Endodermal cell (in vitro differentiated cells): ENCODE measurements around the gene ATMIN. TPM values are rescaled to one million over a fixed set of nuclear protein-coding genes. Genes with fewer than 3 reads are reported as not detected.

Source experiments
- DNase-seq: peaks from one replicate; pipeline ENCODE4 v3.0.0-alpha.2; 2017
- H3K27ac ChIP-seq: 2 replicates; pipeline ENCODE4 v1.5.1; 2013; ENCODE audit warnings: mild to moderate bottlenecking, low read depth, low read length, moderate library complexity
- H3K27me3 ChIP-seq: 2 replicates; pipeline ENCODE4 v1.6.1; 2013; ENCODE audit warnings: mild to moderate bottlenecking, low read length, moderate library complexity; ENCODE audit not compliant: insufficient read depth, control insufficient read depth, poor library complexity, severe bottlenecking
- H3K36me3 ChIP-seq: 2 replicates; pipeline ENCODE4 v1.7.0; 2013; ENCODE audit warnings: mild to moderate bottlenecking, low read length, moderate library complexity; ENCODE audit not compliant: control insufficient read depth, insufficient read depth
- H3K4me1 ChIP-seq: one replicate; pipeline ENCODE4 v1.7.0; 2013; ENCODE audit warnings: low read length; ENCODE audit not compliant: control insufficient read depth, insufficient read depth
- H3K4me3 ChIP-seq: 2 replicates; pipeline ENCODE4 v1.5.1; 2013; ENCODE audit warnings: mild to moderate bottlenecking, low read length, moderate library complexity
- H3K9ac ChIP-seq: 2 replicates; pipeline ENCODE4 v1.6.1; 2013; ENCODE audit warnings: mild to moderate bottlenecking, low read length, moderate library complexity; ENCODE audit not compliant: poor library complexity, severe bottlenecking; ENCODE audit errors: extremely low read depth
- H3K9me3 ChIP-seq: 2 replicates; pipeline ENCODE4 v1.6.1; 2013; ENCODE audit warnings: mild to moderate bottlenecking, low read length, moderate library complexity; ENCODE audit not compliant: control insufficient read depth
- H3K27ac Mint-ChIP-seq: 2 replicates; pipeline ENCODE4 v1.8.0; 2020; ENCODE audit warnings: mixed read lengths
- H3K27me3 Mint-ChIP-seq: 2 replicates; pipeline ENCODE4 v1.8.0; 2021; ENCODE audit warnings: mild to moderate bottlenecking, mixed read lengths; ENCODE audit not compliant: insufficient read depth
- H3K36me3 Mint-ChIP-seq: 2 replicates; pipeline ENCODE4 v1.8.0; 2020; ENCODE audit warnings: low read depth, mixed read lengths
- H3K4me1 Mint-ChIP-seq: 2 replicates; pipeline ENCODE4 v1.8.0; 2020; ENCODE audit warnings: mixed read lengths
- H3K4me3 Mint-ChIP-seq: 2 replicates; pipeline ENCODE4 v1.8.0; 2020; ENCODE audit warnings: mild to moderate bottlenecking, moderate library complexity, mixed read lengths
- H3K9me3 Mint-ChIP-seq: 2 replicates; pipeline ENCODE4 v1.8.0; 2020; ENCODE audit warnings: mild to moderate bottlenecking, mixed read lengths
- WGBS, 2 experiments: methylation state at CpG; one replicate each; pipeline versions ENCODE4 v1.1.5 to v1.1.7; 2013; ENCODE audit warnings: missing lambda C conversion rate in 2 of 2, mixed read lengths in 1 of 2; ENCODE audit not compliant: insufficient coverage in 1 of 2, insufficient read length in 1 of 2; 5-methylcytosine and 5-hydroxymethylcytosine counted together
- total RNA-seq, 2 donors: library from RNA; stranded (reverse); fragmentation: NEBNext Ultra II Directional in 1 of 2; extraction: Animal tissue kit (Norgen Biotek cat#: 25700) in 1 of 2; gene quantifications; 2 replicates in 1 of 2; 3 replicates in 1 of 2; pipeline ENCODE4 v1.2.1, GENCODE V29; 2021
- TF ChIP-seq, protein P1 (sequence below): fragments of 200-600 bp; sonication (generic); conservative IDR thresholded peaks from 2 replicates; pipeline ENCODE4 v1.5.0; 2021; ENCODE audit warnings: antibody characterized with exemption, mild to moderate bottlenecking

Gene ATMIN
- total RNA-seq, 2 donors from 2014 or later: 45.7 to 53.6 TPM

DNA sequence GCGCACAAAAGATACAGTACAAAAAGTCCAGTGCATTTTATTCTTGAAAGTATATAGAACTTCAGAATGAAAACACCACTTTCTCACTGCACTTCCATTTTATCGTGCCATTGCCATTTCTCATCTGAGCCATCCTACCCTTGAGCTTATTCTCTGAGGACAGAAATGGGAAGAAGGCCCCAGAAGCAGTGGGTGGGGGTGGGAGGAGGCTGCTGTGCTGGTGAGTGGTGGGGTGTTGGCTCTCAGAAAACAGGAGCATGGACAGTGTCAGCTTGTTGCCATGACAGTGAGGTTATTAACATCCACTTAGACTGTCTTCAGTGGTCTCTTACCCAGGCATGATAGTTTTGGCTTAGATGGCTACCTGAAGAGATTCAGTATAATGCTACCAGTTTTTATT, 4.5 kb downstream of the ATMIN start:
- peaks cover 3% of the 10 kb centered on the region for H3K9me3 Mint-ChIP-seq
- H3K36me3 ChIP-seq: peaks cover 61% of the 10 kb centered on the region

DNA sequence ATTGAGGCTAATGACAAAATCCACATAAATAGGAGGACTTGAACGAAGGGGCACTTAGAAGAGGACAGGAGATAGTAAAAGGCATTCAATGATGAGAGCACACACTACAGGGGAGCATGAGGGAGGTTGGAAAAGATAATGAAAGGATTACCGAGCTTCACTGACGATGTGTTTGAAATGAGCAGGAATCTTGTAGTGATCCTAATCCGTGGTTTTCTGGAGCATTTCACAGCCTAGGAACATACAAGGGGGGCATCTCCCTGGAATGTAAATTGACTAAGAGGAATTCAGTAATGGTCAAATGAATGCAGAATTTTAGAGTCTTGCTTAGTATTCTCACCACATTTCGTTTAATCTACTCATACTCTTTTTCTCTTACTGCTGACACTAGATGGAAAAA, 5.2 kb downstream of the ATMIN start:
- Mint-ChIP-seq H3K36me3 (peaks cover 67% of the 10 kb centered on the region), H3K27ac (peak overlapping the region; percentile 14), H3K9me3 (no peaks in the 10 kb centered on the region), H3K27me3 (no peaks in the 10 kb centered on the region), H3K4me3 (no peak overlapping the region), H3K4me1 (peaks cover 26% of the 10 kb centered on the region)
- Histone ChIP-seq H3K27ac (no peak overlapping the region), H3K36me3 (peaks cover 67% of the 10 kb centered on the region), H3K9ac (no peak overlapping the region), H3K4me3 (no peak overlapping the region), H3K27me3 (no peaks in the 10 kb centered on the region), H3K9me3 (no peaks in the 10 kb centered on the region), H3K4me1 (peaks cover 4% of the 10 kb centered on the region)
- 76 to 78% methylated on average over 5 of the region's 5 CpGs for whole genome bisulfite sequencing, 2 experiments
- TF ChIP-seq, protein P1, sequence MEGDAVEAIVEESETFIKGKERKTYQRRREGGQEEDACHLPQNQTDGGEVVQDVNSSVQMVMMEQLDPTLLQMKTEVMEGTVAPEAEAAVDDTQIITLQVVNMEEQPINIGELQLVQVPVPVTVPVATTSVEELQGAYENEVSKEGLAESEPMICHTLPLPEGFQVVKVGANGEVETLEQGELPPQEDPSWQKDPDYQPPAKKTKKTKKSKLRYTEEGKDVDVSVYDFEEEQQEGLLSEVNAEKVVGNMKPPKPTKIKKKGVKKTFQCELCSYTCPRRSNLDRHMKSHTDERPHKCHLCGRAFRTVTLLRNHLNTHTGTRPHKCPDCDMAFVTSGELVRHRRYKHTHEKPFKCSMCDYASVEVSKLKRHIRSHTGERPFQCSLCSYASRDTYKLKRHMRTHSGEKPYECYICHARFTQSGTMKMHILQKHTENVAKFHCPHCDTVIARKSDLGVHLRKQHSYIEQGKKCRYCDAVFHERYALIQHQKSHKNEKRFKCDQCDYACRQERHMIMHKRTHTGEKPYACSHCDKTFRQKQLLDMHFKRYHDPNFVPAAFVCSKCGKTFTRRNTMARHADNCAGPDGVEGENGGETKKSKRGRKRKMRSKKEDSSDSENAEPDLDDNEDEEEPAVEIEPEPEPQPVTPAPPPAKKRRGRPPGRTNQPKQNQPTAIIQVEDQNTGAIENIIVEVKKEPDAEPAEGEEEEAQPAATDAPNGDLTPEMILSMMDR: no peak
- DNase-seq: no peak

More for the DNA sequence above, 4.5 kb downstream of the ATMIN start:
- no peak overlapping the region for H3K4me3 ChIP-seq
- no peaks in the 10 kb centered on the region for H3K27me3 ChIP-seq
- H3K4me1 ChIP-seq: peaks cover 4% of the 10 kb centered on the region
- no peak overlapping the region for H3K9ac ChIP-seq
- Mint-ChIP-seq H3K27ac (no peak overlapping the region), H3K4me3 (no peak overlapping the region), H3K36me3 (peaks cover 60% of the 10 kb centered on the region), H3K27me3 (no peaks in the 10 kb centered on the region), H3K4me1 (peaks cover 28% of the 10 kb centered on the region)
- no peak overlapping the region for H3K27ac ChIP-seq
- WGBS, 2 experiments: 77 to 100% methylated on average over 1 to 2 of the region's 2 CpGs
- no peak for DNase-seq
- TF ChIP-seq, protein P1: no peak
- H3K9me3 ChIP-seq: peaks cover 3% of the 10 kb centered on the region

DNA sequence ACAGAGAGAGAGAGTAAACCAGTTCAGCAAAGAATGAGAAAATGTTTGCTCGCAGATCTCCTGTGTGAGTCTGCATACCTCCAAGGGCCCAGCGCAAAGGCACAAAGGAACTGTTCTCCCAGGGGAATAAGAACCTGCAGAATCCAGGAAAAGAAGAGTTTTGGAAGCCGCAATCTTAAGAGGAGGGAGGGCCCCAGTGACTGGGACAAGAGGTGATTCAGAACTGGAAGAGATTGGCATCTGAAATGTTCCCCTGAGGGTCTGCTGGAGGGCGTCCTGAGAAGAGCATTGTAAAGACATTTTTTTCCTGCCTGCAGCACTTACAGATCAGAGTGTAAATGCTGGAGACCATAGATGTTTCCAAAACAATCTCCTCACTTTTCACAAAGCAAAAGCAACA, 6.1 kb downstream of the ATMIN start:
- no peak overlapping the region for H3K4me3 ChIP-seq
- Mint-ChIP-seq H3K4me3 (no peak overlapping the region), H3K27ac (no peak overlapping the region), H3K27me3 (no peaks in the 10 kb centered on the region), H3K9me3 (no peaks in the 10 kb centered on the region), H3K36me3 (peaks cover 68% of the 10 kb centered on the region), H3K4me1 (peaks cover 24% of the 10 kb centered on the region)
- no peak for DNase-seq
- H3K36me3 ChIP-seq: peaks cover 75% of the 10 kb centered on the region
- H3K27ac ChIP-seq: no peak overlapping the region
- H3K9ac ChIP-seq: no peak overlapping the region
- H3K9me3 ChIP-seq: no peaks in the 10 kb centered on the region
- WGBS, 2 experiments: 90 to 94% methylated on average over 3 to 4 of the region's 4 CpGs
- H3K27me3 ChIP-seq: no peaks in the 10 kb centered on the region
- H3K4me1 ChIP-seq: peaks cover 4% of the 10 kb centered on the region
- TF ChIP-seq, protein P1: no peak
